Tibial artery (tissue), 4 donors: Measurements from ENCODE around the gene TSEN54.

Experiments used
- DNase-seq, 2 donors: peaks; one replicate each; pipeline ENCODE4 v3.0.0-alpha.2; 2019
- H3K27ac ChIP-seq, 2 donors: fragments of 200-600 bp; sonication (generic) in 1 of 2; 1 replicate in 1 of 2; 2 replicates in 1 of 2; pipeline ENCODE4 v1.5.1; 2018 to 2019; ENCODE audit warnings: mild to moderate bottlenecking in 1 of 2
- H3K27me3 ChIP-seq, 2 donors: fragments of 200-600 bp; sonication (generic) in 1 of 2; one replicate each; pipeline versions ENCODE4 v1.5.1 to v1.6.0; 2016 to 2019
- H3K36me3 ChIP-seq, 3 donors: fragments of 200-600 bp; sonication (generic) in 2 of 3; one replicate each; pipeline ENCODE4 v1.5.1; 2016 to 2019; ENCODE audit warnings: mild to moderate bottlenecking in 2 of 3
- H3K4me1 ChIP-seq, 4 donors: fragments of 200-600 bp; sonication (generic) in 2 of 4; 1 replicate in 3 of 4; 2 replicates in 1 of 4; pipeline ENCODE4 v1.5.1; 2016 to 2019
- H3K4me3 ChIP-seq, 2 donors: fragments of 200-600 bp; sonication (generic) in 1 of 2; 1 replicate in 1 of 2; 2 replicates in 1 of 2; pipeline ENCODE4 v1.5.1; 2018 to 2019; ENCODE audit warnings: mild to moderate bottlenecking in 2 of 2
- H3K9me3 ChIP-seq, 3 donors: fragments of 200-600 bp; sonication (generic) in 1 of 3; one replicate each; pipeline ENCODE4 v1.5.1; 2016 to 2019
- intact Hi-C: fragments of 100-400 bp; cut with DNase I; formaldehyde crosslinking; loops from one replicate; pipeline ENCODE4 v1.15.0; 2023; ENCODE audit warnings: low total_unique reads
- TF ChIP-seq, protein P1 (sequence below), 2 experiments: fragments of 200-600 bp in 1 of 2; fragments of 450-650 bp in 1 of 2; IDR thresholded peaks; one replicate each; pipeline ENCODE4 v1.5.1; 2017 to 2019; ENCODE audit warnings: antibody characterized with exemption in 2 of 2, mild to moderate bottlenecking in 1 of 2, moderate library complexity in 1 of 2

Gene TSEN54

DNA sequence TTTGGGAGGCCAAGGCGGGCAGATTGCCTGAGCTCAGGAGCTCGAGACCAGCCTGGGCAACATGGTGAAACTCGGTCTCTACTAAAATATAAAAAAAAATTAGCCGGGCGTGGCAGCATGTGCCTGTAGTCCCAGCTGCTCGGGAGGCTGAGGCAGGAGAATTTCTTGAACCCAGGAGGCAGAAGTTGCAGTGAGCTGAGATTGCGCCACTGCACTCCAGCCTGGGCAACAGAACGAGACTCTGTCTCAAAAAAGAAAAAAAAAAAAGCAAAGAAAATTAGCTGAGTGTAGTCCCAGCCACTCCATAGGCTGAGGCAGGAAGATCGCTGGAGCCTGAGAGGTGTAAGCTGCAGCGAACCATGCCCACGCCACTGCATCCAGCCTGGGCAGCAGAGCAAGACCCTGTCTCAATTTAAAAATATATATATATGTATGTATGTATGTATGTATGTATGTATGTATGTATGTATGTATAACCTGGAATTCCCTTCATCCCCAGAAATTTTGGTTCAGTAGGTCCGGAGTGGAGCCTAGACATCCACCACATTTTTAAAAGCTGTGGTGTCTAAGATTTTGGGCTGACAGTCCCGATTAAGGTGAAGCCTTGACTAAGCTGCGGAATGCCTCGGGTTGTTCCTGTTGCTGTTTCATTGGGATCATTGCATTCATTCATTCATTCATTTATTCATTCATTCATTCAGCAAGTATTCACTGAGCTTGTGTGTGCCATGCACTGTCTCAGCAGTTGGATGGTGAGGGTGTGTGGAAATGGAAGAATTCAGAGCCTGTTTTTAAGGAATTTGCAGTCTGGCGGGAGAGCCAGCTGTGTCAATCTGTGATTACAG is 34.0 kb upstream of the TSEN54 start:
- Histone ChIP-seq H3K9me3 (no peaks in the 10 kb centered on the region), H3K27ac (no peak overlapping the region), H3K36me3 (peaks cover 0 to 19% (median 0%) of the 10 kb centered on the region in 3 donors), H3K4me1 (peaks cover 0 to 14% (median 2%) of the 10 kb centered on the region in 4 donors), H3K27me3 (no peaks in the 10 kb centered on the region), H3K4me3 (no peak overlapping the region)
- TF ChIP-seq, protein P1, sequence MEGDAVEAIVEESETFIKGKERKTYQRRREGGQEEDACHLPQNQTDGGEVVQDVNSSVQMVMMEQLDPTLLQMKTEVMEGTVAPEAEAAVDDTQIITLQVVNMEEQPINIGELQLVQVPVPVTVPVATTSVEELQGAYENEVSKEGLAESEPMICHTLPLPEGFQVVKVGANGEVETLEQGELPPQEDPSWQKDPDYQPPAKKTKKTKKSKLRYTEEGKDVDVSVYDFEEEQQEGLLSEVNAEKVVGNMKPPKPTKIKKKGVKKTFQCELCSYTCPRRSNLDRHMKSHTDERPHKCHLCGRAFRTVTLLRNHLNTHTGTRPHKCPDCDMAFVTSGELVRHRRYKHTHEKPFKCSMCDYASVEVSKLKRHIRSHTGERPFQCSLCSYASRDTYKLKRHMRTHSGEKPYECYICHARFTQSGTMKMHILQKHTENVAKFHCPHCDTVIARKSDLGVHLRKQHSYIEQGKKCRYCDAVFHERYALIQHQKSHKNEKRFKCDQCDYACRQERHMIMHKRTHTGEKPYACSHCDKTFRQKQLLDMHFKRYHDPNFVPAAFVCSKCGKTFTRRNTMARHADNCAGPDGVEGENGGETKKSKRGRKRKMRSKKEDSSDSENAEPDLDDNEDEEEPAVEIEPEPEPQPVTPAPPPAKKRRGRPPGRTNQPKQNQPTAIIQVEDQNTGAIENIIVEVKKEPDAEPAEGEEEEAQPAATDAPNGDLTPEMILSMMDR (IDR thresholded peaks at IDR 0.05), result no peak
- intact Hi-C loops, result no loop called here
- no peak for DNase-seq

DNA sequence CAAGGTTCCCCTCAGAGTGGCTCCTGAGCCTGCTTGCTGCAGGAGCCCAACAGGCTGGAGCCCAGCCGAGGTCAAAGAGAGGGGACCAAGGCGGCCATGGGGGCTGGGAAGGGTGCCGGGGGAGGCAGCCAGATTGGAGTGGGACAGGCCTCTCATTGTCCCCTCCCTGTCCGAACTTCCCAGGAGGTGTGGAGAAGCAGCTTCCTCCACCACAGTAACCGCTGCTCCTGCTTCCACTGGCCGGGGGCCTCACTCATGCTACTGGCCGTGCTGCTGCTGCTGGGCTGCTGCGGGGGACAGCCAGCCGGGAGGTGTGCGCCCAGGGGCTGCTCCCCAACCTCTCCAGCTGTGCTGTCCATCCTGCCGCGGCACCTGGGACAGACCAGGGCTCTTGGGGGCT is 30.6 kb upstream of the TSEN54 start:
- Histone ChIP-seq H3K36me3 (peaks cover 0 to 43% (median under 1%) of the 10 kb centered on the region in 3 donors), H3K27ac (no peak overlapping the region), H3K4me3 (no peak overlapping the region), H3K9me3 (no peaks in the 10 kb centered on the region), H3K4me1 (peaks cover 0 to 19% (median 3%) of the 10 kb centered on the region in 4 donors), H3K27me3 (no peaks in the 10 kb centered on the region)
- intact Hi-C loops, result no loop called here
- DNase-seq, result no peak
- TF ChIP-seq, protein P1 (IDR thresholded peaks at IDR 0.05), result no peak

DNA sequence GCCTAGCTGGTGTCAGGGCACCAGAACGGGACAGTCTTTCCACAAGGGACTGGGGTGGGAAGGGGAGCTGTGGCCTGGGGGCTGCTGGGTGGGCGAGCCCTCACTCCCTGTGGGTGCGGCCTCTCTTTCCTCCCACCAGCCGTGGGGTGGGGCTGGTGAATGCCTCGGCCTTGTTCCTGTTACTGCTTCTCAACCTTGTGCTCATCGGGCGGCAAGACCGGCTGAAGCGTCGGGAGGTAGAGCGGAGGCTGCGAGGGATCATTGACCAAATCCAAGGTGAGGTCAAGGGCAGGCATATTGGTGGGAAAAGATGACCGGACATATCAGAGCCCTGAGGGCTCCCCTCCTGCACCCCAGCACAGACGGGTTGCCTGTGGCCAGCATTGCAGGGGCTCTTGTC is 30.2 kb upstream of the TSEN54 start:
- intact Hi-C loops, result no loop called here
- Histone ChIP-seq H3K4me3 (no peak overlapping the region), H3K4me1 (peaks cover 0 to 14% (median 4%) of the 10 kb centered on the region in 4 donors), H3K9me3 (no peaks in the 10 kb centered on the region), H3K27ac (no peak overlapping the region), H3K27me3 (no peaks in the 10 kb centered on the region), H3K36me3 (peaks cover 0 to 48% (median 5%) of the 10 kb centered on the region in 3 donors)
- TF ChIP-seq, protein P1 (IDR thresholded peaks at IDR 0.05), result no peak
- DNase-seq, result no peak

DNA sequence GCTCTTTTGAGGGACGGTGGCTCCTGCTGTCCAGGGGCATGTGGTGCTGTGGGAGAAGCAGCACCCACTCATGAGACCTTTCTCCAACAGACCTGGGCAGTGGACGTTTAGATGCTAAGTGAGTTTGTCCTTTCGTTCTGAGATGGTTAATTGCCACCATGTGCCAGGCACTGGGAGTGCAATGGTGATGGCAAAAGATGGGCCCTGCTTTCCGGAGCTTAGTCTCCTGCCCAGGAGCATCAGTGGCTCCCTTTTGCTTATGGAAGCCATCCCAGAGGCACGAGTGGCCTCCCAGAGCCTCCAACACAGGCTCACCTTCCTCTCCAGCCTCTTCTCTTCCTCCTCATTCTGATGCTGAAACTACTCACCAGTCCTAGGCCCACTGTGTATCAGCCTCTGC is 29.4 kb upstream of the TSEN54 start:
- Histone ChIP-seq H3K36me3 (peaks cover 0 to 56% (median 13%) of the 10 kb centered on the region in 3 donors), H3K4me1 (peaks cover 0 to 8% (median 4%) of the 10 kb centered on the region in 4 donors), H3K27ac (no peak overlapping the region), H3K4me3 (no peak overlapping the region), H3K27me3 (no peaks in the 10 kb centered on the region), H3K9me3 (no peaks in the 10 kb centered on the region)
- TF ChIP-seq, protein P1 (IDR thresholded peaks at IDR 0.05), result no peak
- intact Hi-C loops, result no loop called here
- no peak for DNase-seq

DNA sequence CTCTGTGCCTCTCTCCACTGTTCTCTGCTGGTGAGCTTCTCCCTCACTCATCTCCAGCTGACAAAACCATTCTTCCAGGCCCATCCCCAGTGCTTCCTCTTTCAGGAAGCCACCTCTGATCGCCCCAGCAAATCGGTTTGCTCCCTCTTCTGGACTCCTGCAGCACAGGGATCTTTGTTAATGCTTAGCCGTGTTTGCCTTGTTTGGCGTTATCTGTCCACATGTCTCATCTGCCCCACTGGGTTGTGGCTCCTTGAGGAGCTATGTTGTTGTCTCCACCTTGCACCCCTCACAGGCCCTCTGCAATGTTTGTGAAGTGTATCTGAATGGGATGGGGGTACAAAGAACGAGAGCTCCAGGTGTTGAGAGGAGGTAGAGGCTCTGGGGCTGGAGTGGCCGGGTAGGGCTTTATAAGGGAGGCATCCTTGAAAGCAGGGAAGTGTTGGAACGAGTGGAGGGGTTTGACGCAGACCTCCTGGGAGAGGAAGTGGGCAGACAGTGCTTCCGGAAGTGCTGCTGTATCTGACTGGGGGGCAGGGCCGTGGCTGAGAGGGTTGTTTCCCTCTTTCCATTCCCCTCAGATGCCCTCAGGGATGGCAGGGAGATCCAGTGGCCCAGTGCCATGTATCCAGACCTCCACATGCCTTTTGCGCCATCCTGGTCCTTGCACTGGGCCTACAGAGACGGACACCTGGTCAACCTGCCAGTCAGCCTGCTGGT is 28.8 kb upstream of the TSEN54 start:
- Histone ChIP-seq H3K4me3 (no peak overlapping the region), H3K4me1 (peaks cover 0 to 8% (median 4%) of the 10 kb centered on the region in 4 donors), H3K9me3 (no peaks in the 10 kb centered on the region), H3K27me3 (no peaks in the 10 kb centered on the region), H3K27ac (no peak overlapping the region), H3K36me3 (peaks cover 1 to 61% (median 18%) of the 10 kb centered on the region in 3 donors)
- peak in 1 of 2 donors; percentile 56 for DNase-seq
- intact Hi-C loops, result no loop called here
- TF ChIP-seq, protein P1 (IDR thresholded peaks at IDR 0.05), result no peak
